Measurements from ENCODE around the gene SAMD4B.

Gene SAMD4B

GRCh38 chr19:39397360-39398296 is 55.4 kb downstream of the SAMD4B start:
- peak; percentile 93 for DNase-seq

- DNase-seq = peak; percentile 77
These were observed 56.2 kb downstream of the SAMD4B start for GRCh38 chr19:39398297-39398864.

- no peak for DNase-seq
These were observed 57.4 kb downstream of the SAMD4B start for GRCh38 chr19:39399668-39400050.

- no peak for DNase-seq
These were observed 57.8 kb downstream of the SAMD4B start for GRCh38 chr19:39400061-39400460.

GRCh38 chr19:39401070-39401548 is 58.9 kb downstream of the SAMD4B start:
- no peak for DNase-seq

GRCh38 chr19:39401549-39402345 is 59.5 kb downstream of the SAMD4B start:
- peak; percentile 89 for DNase-seq

- peak; percentile 90 for DNase-seq
These were observed 60.4 kb downstream of the SAMD4B start for GRCh38 chr19:39402346-39403300.

GRCh38 chr19:39403331-39404312 is 61.4 kb downstream of the SAMD4B start:
- DNase-seq = peak; percentile 94

GRCh38 chr19:39405261-39405957 is 63.2 kb downstream of the SAMD4B start:
- DNase-seq = no peak

GRCh38 chr19:39405958-39406655 is 63.9 kb downstream of the SAMD4B start:
- peak; percentile 85 for DNase-seq

GRCh38 chr19:39406656-39407409 is 64.6 kb downstream of the SAMD4B start, which contains the start of gene ZFP36:
ZFP36 (plus strand) TSS chr19:39406847; CDS start chr19:39406905, 58 bp downstream.
- DNase-seq = peak; percentile 92

- no peak for DNase-seq
These were observed 65.1 kb downstream of the SAMD4B start for GRCh38 chr19:39407410-39407659.

GRCh38 chr19:39407660-39408391 is 65.6 kb downstream of the SAMD4B start:
- DNase-seq = peak; percentile 77

GRCh38 chr19:39408392-39409207 is 66.4 kb downstream of the SAMD4B start:
- no peak for DNase-seq

- DNase-seq = peak; percentile 82
These were observed 67.2 kb downstream of the SAMD4B start for GRCh38 chr19:39409208-39410016.
